ENCODE measurements around the gene SERPINA12.
A peak's percentile ranks its signal among the peaks of the same experiment; 100 is the strongest.
"Not testable (repeated sequence)": the region's sequence is repeated elsewhere in the genome, so short reads cannot be mapped to it uniquely, and the experiment has no call there.

Gene SERPINA12

GRCh38 chr14:94485944-94486841, 23.1 kb downstream of the SERPINA12 start:
- peak; percentile 28 to 70 (median 43) for DNase-seq

DNA sequence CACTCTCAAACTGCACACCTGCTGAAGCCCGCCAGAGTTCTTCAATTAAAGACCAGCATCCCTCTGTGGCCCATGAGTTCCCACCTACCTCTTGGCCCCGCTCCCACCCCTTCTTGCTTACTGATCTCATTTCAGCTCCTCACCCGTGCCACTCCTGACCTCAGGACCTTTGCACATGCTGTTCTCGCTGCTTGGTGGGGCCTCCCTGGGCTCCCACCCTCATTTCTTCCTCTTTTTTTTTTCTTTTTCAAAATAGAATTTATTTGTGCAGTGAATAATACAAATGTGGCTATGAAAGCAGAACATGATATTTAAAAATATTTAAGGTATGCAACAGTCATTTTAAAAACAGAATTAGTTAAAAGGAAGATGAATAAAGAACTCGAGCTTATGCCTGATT, 24.8 kb downstream of the SERPINA12 start:
- DNase-seq, result no peak

GRCh38 chr14:94483729-94484275, 25.5 kb downstream of the SERPINA12 start:
- no peak for DNase-seq

- DNase-seq, result no peak
These were observed 26.2 kb downstream of the SERPINA12 start for GRCh38 chr14:94483071-94483451.

DNA sequence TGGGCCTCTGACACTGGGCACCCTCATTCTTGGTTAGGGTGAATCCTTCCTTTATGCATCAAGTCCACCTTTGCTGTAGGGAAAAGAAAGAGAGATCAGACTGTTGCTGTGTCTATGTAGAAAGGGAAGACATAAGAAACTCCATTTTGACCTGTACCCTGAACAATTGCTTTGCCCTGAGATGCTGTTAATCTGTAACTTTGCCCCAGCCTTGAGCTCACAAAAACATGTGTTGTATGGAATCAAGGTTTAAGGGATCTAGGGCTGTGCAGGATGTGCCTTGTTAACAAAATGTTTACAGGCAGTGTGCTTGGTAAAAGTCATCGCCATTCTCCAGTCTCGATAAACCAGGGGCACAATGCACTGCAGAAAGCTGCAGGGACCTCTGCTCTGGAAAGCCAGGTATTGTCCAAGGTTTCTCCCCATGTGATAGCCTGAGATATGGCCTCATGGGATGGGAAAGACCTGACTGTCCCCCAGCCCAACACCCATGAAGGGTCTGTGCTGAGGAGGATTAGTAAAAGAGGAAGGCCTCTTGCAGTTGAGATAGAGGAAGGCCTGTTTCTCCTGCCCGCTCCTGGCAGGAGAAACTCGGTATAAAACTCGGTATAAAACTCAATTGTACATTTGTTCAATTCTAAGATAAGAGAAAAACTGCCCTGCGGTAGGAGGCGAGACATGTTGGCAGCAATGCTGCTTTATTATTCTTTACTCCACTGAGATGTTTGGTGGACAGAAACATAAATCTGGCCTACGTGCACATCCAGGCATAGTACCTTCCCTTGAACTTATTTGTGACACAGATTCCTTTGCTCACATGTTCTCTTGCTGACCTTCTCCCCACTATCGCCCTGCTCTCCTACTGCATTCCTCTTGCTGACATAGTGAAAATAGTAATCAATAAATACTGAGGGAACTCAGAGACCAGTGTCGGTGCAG, 26.9 kb downstream of the SERPINA12 start:
- DNase-seq, result not testable (repeated sequence)

GRCh38 chr14:94481468-94482131, 27.7 kb downstream of the SERPINA12 start:
- DNase-seq, result no peak

- no peak for DNase-seq
These were observed 28.5 kb downstream of the SERPINA12 start for GRCh38 chr14:94480809-94481208.

DNA sequence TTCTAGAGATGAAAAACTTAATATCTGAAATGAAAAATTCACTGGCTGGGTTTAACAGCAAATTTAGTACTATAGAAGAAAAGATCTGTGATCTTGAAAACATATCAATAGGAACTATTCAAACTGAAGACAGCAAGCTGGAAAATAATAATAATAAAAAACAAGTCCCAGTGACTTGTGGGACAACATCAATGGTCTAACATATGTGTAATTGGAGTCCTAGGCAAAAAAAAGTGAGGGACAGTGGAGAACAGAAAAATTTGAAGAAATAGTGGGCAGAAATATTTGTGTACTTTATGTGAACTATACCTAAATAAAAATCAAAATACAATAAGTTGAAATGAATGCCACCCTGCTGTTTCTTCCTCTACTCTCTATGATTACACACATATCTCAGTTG, 30.8 kb downstream of the SERPINA12 start:
- no peak for DNase-seq

GRCh38 chr14:94476023-94476422, 33.2 kb downstream of the SERPINA12 start, which contains the start of gene SERPINA9:
Gene SERPINA9, minus strand, starts transcription at chr14:94476197. Its CDS starts 6,357 bp downstream, at chr14:94469840.
- no peak for DNase-seq

- DNase-seq, result no peak
These were observed 34.7 kb downstream of the SERPINA12 start for GRCh38 chr14:94474581-94475031.

DNA sequence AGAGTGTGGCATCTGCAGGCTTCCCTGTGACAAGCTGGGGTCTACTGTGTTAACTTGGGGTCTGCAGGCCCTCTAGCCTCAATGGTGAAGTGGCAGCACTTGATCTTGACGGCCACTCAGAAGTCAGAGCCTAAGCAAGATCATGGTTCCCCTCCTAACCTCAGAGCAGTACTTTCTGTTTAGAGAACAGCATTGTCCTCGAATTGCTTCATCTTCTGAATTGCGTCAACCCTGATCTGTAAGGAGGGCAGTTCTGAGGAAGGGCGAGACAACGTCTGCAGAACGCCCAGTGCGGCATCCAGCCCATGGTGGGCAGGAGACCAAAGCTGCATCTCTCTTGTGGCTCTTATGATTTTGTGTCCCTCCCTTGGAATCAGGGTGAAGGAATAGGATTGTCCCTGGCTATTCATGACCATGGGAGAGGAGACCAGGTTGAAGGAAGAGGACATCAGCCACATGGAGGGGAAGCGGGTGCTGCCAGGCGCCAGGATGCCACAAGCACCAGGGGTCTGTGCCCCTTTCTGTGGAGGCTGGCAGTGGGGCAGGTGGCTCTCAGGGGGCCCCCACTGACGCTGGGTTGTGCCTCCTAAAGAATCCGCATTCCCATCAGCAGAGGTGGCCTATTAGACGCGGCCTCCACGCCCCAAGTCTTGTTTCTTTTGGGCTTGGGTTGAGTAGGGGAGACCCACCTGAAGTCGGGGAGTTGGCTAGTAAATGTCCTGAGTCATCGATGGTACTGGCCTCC, 35.4 kb downstream of the SERPINA12 start:
- DNase-seq, result no peak

GRCh38 chr14:94472842-94473241, 36.4 kb downstream of the SERPINA12 start:
- DNase-seq, result no peak

DNA sequence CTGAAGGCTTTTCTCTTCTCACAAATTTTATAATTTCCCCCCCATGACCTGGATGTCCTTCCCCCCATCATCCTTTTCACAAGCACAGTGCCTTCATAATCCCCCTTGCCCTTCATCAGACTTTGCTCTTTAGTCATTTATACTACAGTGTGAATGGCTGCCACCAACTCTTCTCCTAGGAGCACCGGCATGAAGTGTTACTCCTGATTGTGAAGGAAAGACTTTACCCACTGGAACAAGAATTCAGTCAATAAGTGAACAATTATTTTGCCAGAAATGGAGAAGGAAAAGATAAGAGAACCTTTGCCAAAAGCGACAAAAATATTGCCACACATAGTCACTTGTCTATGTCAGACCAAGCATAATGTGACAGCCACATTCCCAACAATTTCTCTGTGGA, 38.2 kb downstream of the SERPINA12 start:
- no peak for DNase-seq

GRCh38 chr14:94470311-94470710, 39.0 kb downstream of the SERPINA12 start:
- DNase-seq, result no peak

- DNase-seq, result no peak
These were observed 40.0 kb downstream of the SERPINA12 start for GRCh38 chr14:94469261-94469660.

DNA sequence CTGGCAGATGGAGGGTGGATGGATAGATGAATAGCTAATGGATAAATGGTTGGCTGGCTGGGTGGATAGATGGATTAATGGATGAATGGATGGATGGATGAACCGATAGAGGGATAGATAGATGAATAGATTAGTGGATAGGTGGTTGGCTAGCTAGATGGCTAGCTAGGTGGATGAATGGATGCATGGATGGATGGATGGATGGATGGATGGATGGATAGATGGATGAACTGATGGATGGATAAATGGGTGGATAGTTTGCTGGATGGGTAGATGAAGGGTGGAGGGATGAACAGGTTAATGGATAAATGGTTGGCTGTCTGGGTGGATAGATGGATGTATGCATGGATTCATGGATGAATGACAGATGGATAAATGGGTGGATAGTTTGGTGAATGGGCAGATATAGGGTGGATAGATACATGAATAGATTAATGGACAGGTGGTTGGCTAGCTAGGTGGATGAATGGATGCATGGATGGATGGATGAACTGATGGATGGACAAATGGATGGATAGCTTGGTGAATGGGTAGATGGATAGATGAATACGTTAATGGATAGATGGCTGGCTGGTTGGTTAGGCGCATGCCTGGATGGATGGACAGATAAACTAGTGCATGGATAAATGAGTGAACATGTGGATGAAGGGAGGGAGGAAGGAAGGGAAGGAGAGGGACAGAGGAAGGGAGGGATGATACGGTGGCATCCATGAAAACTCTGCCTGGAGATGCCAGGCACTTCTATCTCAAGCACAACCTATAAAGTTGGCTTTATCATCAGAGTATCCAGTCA, 41.3 kb downstream of the SERPINA12 start:
- DNase-seq, result no peak

- no peak for DNase-seq
These were observed 42.4 kb downstream of the SERPINA12 start for GRCh38 chr14:94466706-94467370.

DNA sequence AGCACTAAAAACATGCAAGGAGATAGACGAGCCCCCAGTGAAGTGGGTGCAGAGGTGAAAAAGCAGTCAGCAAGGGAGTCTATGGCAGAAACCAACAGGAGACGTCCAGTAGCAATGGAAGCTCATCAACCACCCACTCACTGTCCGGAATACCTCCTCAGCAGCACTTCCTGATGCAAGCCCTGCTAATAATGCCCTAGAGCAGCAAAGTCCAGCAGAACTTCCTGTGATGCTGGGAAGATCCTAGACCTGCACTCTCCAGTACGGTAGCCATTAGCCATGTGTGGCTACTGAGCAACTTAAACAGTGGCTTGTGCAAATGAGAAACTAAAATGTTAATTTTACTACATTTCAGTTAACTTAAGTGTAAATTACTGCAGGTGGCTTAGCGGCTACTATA, 44.2 kb downstream of the SERPINA12 start:
- DNase-seq, result no peak

DNA sequence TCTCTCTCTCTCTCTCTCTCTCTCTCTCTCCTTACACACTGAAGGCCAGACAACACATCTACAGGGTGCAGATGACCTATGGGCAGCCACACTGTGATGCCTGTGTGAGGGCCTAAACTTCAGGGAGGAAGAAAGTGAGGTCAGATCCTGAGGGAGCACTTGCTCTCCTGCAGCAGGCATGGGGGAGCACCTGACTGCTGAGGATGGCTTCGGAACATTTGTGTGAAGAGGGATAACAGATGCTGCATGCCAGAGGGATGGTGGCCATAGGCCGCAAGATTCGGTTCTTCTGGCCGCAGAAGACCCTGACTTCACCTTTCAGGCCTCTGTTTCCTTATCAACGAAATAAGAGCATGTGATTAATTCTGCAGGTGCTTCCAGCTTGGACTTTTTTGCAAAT, 45.0 kb downstream of the SERPINA12 start:
- no peak for DNase-seq

Data from NCI-H1417 (cell line).